Measurements from ENCODE around the gene ZEB1. TPM values are rescaled to one million over a fixed set of nuclear protein-coding genes. Genes with fewer than 3 reads are reported as not detected.

The ZEB1 gene
- total and polyA plus RNA-seq, 2 of the 8 experiments (the other 6 are each of a cell fraction or from before 2014, with no cell fraction given): 0.08 to 0.15 TPM

DNA sequence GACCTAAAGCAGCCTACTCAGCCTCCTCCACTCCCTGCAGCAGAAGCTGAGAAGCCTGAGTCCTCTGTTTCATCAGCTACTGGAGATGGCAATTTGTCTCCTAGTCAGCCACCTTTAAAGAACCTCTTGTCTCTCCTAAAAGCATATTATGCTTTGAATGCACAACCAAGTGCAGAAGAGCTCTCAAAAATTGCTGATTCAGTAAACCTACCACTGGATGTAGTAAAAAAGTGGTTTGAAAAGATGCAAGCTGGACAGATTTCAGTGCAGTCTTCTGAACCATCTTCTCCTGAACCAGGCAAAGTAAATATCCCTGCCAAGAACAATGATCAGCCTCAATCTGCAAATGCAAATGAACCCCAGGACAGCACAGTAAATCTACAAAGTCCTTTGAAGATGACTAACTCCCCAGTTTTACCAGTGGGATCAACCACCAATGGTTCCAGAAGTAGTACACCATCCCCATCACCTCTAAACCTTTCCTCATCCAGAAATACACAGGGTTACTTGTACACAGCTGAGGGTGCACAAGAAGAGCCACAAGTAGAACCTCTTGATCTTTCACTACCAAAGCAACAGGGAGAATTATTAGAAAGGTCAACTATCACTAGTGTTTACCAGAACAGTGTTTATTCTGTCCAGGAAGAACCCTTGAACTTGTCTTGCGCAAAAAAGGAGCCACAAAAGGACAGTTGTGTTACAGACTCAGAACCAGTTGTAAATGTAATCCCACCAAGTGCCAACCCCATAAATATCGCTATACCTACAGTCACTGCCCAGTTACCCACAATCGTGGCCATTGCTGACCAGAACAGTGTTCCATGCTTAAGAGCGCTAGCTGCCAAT lies 202.2 kb downstream of the ZEB1 start (continued):
- TF ChIP-seq, protein P1, sequence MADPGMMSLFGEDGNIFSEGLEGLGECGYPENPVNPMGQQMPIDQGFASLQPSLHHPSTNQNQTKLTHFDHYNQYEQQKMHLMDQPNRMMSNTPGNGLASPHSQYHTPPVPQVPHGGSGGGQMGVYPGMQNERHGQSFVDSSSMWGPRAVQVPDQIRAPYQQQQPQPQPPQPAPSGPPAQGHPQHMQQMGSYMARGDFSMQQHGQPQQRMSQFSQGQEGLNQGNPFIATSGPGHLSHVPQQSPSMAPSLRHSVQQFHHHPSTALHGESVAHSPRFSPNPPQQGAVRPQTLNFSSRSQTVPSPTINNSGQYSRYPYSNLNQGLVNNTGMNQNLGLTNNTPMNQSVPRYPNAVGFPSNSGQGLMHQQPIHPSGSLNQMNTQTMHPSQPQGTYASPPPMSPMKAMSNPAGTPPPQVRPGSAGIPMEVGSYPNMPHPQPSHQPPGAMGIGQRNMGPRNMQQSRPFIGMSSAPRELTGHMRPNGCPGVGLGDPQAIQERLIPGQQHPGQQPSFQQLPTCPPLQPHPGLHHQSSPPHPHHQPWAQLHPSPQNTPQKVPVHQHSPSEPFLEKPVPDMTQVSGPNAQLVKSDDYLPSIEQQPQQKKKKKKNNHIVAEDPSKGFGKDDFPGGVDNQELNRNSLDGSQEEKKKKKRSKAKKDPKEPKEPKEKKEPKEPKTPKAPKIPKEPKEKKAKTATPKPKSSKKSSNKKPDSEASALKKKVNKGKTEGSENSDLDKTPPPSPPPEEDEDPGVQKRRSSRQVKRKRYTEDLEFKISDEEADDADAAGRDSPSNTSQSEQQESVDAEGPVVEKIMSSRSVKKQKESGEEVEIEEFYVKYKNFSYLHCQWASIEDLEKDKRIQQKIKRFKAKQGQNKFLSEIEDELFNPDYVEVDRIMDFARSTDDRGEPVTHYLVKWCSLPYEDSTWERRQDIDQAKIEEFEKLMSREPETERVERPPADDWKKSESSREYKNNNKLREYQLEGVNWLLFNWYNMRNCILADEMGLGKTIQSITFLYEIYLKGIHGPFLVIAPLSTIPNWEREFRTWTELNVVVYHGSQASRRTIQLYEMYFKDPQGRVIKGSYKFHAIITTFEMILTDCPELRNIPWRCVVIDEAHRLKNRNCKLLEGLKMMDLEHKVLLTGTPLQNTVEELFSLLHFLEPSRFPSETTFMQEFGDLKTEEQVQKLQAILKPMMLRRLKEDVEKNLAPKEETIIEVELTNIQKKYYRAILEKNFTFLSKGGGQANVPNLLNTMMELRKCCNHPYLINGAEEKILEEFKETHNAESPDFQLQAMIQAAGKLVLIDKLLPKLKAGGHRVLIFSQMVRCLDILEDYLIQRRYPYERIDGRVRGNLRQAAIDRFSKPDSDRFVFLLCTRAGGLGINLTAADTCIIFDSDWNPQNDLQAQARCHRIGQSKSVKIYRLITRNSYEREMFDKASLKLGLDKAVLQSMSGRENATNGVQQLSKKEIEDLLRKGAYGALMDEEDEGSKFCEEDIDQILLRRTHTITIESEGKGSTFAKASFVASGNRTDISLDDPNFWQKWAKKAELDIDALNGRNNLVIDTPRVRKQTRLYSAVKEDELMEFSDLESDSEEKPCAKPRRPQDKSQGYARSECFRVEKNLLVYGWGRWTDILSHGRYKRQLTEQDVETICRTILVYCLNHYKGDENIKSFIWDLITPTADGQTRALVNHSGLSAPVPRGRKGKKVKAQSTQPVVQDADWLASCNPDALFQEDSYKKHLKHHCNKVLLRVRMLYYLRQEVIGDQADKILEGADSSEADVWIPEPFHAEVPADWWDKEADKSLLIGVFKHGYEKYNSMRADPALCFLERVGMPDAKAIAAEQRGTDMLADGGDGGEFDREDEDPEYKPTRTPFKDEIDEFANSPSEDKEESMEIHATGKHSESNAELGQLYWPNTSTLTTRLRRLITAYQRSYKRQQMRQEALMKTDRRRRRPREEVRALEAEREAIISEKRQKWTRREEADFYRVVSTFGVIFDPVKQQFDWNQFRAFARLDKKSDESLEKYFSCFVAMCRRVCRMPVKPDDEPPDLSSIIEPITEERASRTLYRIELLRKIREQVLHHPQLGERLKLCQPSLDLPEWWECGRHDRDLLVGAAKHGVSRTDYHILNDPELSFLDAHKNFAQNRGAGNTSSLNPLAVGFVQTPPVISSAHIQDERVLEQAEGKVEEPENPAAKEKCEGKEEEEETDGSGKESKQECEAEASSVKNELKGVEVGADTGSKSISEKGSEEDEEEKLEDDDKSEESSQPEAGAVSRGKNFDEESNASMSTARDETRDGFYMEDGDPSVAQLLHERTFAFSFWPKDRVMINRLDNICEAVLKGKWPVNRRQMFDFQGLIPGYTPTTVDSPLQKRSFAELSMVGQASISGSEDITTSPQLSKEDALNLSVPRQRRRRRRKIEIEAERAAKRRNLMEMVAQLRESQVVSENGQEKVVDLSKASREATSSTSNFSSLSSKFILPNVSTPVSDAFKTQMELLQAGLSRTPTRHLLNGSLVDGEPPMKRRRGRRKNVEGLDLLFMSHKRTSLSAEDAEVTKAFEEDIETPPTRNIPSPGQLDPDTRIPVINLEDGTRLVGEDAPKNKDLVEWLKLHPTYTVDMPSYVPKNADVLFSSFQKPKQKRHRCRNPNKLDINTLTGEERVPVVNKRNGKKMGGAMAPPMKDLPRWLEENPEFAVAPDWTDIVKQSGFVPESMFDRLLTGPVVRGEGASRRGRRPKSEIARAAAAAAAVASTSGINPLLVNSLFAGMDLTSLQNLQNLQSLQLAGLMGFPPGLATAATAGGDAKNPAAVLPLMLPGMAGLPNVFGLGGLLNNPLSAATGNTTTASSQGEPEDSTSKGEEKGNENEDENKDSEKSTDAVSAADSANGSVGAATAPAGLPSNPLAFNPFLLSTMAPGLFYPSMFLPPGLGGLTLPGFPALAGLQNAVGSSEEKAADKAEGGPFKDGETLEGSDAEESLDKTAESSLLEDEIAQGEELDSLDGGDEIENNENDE (IDR thresholded peaks at IDR 0.05; ENCODE audit: insufficient replicate concordance, low read length): no peak
- TF ChIP-seq JUN (IDR thresholded peaks at IDR 0.05; ENCODE audit: low read depth, low read length) (no peak), RXRA (IDR thresholded peaks at IDR 0.05; ENCODE audit: insufficient read depth, low read depth, low read length) (no peak), KDM4A (IDR thresholded peaks at IDR 0.05; ENCODE audit: low read depth, low read length, severe bottlenecking) (no peak), NRF1 (IDR thresholded peaks at IDR 0.05; ENCODE audit: low read depth, low read length) (no peak), EZH2 (IDR thresholded peaks at IDR 0.05; ENCODE audit: low read depth, low read length, severe bottlenecking) (no peak), RBBP5 (IDR thresholded peaks at IDR 0.05; ENCODE audit: borderline replicate concordance, low read depth, low read length) (no peak)
